ENCODE data around the gene SNX12. TPM values are rescaled to one million over a fixed set of nuclear protein-coding genes. Genes with fewer than 3 reads are reported as not detected.
A peak's percentile ranks its signal among the peaks of the same experiment; 100 is the strongest.

SNX12 gene
- total RNA-seq, 1 experiment from 2014 or later = 18.9 TPM

- H3K9me3 ChIP-seq (ENCODE audit: low read length) = no peaks in the 10 kb centered on the region
- peaks cover 15% of the 10 kb centered on the region for H3K4me1 ChIP-seq (ENCODE audit: low read length)
- H4K20me1 ChIP-seq (ENCODE audit: insufficient read depth, low read depth, low read length) = no peaks in the 10 kb centered on the region
- H3K4me2 ChIP-seq (ENCODE audit: low read depth, low read length, poor library complexity, severe bottlenecking) = peak overlapping the region; percentile 70
- DNase-seq = no peak
- peak overlapping the region; percentile 69 for H3K4me3 ChIP-seq (ENCODE audit: low read length)
- no peaks in the 10 kb centered on the region for H3K79me2 ChIP-seq (ENCODE audit: low read length)
- peak overlapping the region; percentile 64 for H3K9ac ChIP-seq (ENCODE audit: low read length)
- no peaks in the 10 kb centered on the region for H3K27me3 ChIP-seq (ENCODE audit: low read length)
- H3K36me3 ChIP-seq (ENCODE audit: insufficient read depth, low read length) = no peaks in the 10 kb centered on the region
- no peak overlapping the region for H3K27ac ChIP-seq (ENCODE audit: low read length)
- H2AFZ ChIP-seq (ENCODE audit: low read length) = no peak overlapping the region
- no peaks in the 10 kb centered on the region for H3K9me2 ChIP-seq (replicated peaks; ENCODE audit: insufficient read depth, low read length)
Observed at GRCh38 chrX:71096760-71097032, 28.6 kb upstream of the SNX12 start.

GRCh38 chrX:71095981-71096759, 28.0 kb upstream of the SNX12 start:
- H3K27ac ChIP-seq (ENCODE audit: low read length) = no peak overlapping the region

GRCh38 chrX:71095555-71095980, 27.4 kb upstream of the SNX12 start, which contains the start of gene FOXO4:
Gene FOXO4, plus strand, starts transcription at chrX:71095851. Its CDS starts 678 bp downstream, at chrX:71096529.
- no peaks in the 10 kb centered on the region for H3K9me3 ChIP-seq (ENCODE audit: low read length)
- H3K27ac ChIP-seq (ENCODE audit: low read length) = no peak within 1 kb of the TSS
- H4K20me1 ChIP-seq (ENCODE audit: insufficient read depth, low read depth, low read length) = no peaks in the 10 kb centered on the region
- peak within 1 kb of the TSS; percentile 70 for H3K4me2 ChIP-seq (ENCODE audit: low read depth, low read length, poor library complexity, severe bottlenecking)
- DNase-seq = peak; percentile 93
- H2AFZ ChIP-seq (ENCODE audit: low read length) = peak within 1 kb of the TSS; percentile 81
- H3K79me2 ChIP-seq (ENCODE audit: low read length) = no peaks in the 10 kb centered on the region
- peak within 1 kb of the TSS; percentile 69 for H3K4me3 ChIP-seq (ENCODE audit: low read length)
- H3K9ac ChIP-seq (ENCODE audit: low read length) = peak within 1 kb of the TSS; percentile 64
- H3K36me3 ChIP-seq (ENCODE audit: insufficient read depth, low read length) = no peaks in the 10 kb centered on the region
- H3K4me1 ChIP-seq (ENCODE audit: low read length) = peaks cover 15% of the 10 kb centered on the region
- H3K9me2 ChIP-seq (replicated peaks; ENCODE audit: insufficient read depth, low read length) = no peaks in the 10 kb centered on the region
- H3K27me3 ChIP-seq (ENCODE audit: low read length) = no peaks in the 10 kb centered on the region

More at GRCh38 chrX:71095981-71096759, 28.0 kb upstream of the SNX12 start:
- peaks cover 15% of the 10 kb centered on the region for H3K4me1 ChIP-seq (ENCODE audit: low read length)
- no peaks in the 10 kb centered on the region for H3K79me2 ChIP-seq (ENCODE audit: low read length)
- H4K20me1 ChIP-seq (ENCODE audit: insufficient read depth, low read depth, low read length) = no peaks in the 10 kb centered on the region
- peak overlapping the region; percentile 64 for H3K9ac ChIP-seq (ENCODE audit: low read length)
- peak overlapping the region; percentile 69 for H3K4me3 ChIP-seq (ENCODE audit: low read length)
- H3K4me2 ChIP-seq (ENCODE audit: low read depth, low read length, poor library complexity, severe bottlenecking) = peak overlapping the region; percentile 70
- no peaks in the 10 kb centered on the region for H3K9me3 ChIP-seq (ENCODE audit: low read length)
- H3K27me3 ChIP-seq (ENCODE audit: low read length) = no peaks in the 10 kb centered on the region
- no peak for DNase-seq
- no peaks in the 10 kb centered on the region for H3K9me2 ChIP-seq (replicated peaks; ENCODE audit: insufficient read depth, low read length)
- H2AFZ ChIP-seq (ENCODE audit: low read length) = peak overlapping the region; percentile 81
- no peaks in the 10 kb centered on the region for H3K36me3 ChIP-seq (ENCODE audit: insufficient read depth, low read length)

- no peaks in the 10 kb centered on the region for H3K79me2 ChIP-seq (ENCODE audit: low read length)
- H3K4me1 ChIP-seq (ENCODE audit: low read length) = peaks cover 15% of the 10 kb centered on the region
- peak overlapping the region; percentile 69 for H3K4me3 ChIP-seq (ENCODE audit: low read length)
- DNase-seq = no peak
- H3K36me3 ChIP-seq (ENCODE audit: insufficient read depth, low read length) = no peaks in the 10 kb centered on the region
- H3K27ac ChIP-seq (ENCODE audit: low read length) = no peak overlapping the region
- H3K27me3 ChIP-seq (ENCODE audit: low read length) = no peaks in the 10 kb centered on the region
- no peaks in the 10 kb centered on the region for H4K20me1 ChIP-seq (ENCODE audit: insufficient read depth, low read depth, low read length)
- H3K9me2 ChIP-seq (replicated peaks; ENCODE audit: insufficient read depth, low read length) = no peaks in the 10 kb centered on the region
- H3K9me3 ChIP-seq (ENCODE audit: low read length) = no peaks in the 10 kb centered on the region
- H3K9ac ChIP-seq (ENCODE audit: low read length) = peak overlapping the region; percentile 54
- peak overlapping the region; percentile 70 for H3K4me2 ChIP-seq (ENCODE audit: low read depth, low read length, poor library complexity, severe bottlenecking)
- peak overlapping the region; percentile 33; the same call in 1 of the 2 replicates for H2AFZ ChIP-seq (ENCODE audit: low read length)
Observed at GRCh38 chrX:71095033-71095432, 26.9 kb upstream of the SNX12 start.

GRCh38 chrX:71091263-71091662, 23.1 kb upstream of the SNX12 start:
- Histone ChIP-seq H3K9me2 (replicated peaks; ENCODE audit: insufficient read depth, low read length) (no peaks in the 10 kb centered on the region), H3K79me2 (ENCODE audit: low read length) (no peaks in the 10 kb centered on the region), H2AFZ (ENCODE audit: low read length) (no peak overlapping the region), H4K20me1 (ENCODE audit: insufficient read depth, low read depth, low read length) (no peaks in the 10 kb centered on the region), H3K9me3 (ENCODE audit: low read length) (no peaks in the 10 kb centered on the region), H3K27ac (ENCODE audit: low read length) (no peak overlapping the region), H3K36me3 (ENCODE audit: insufficient read depth, low read length) (no peaks in the 10 kb centered on the region), H3K4me3 (ENCODE audit: low read length) (no peak overlapping the region), H3K27me3 (ENCODE audit: low read length) (no peaks in the 10 kb centered on the region), H3K4me1 (ENCODE audit: low read length) (peaks cover 10% of the 10 kb centered on the region), H3K9ac (ENCODE audit: low read length) (no peak overlapping the region), H3K4me2 (ENCODE audit: low read depth, low read length, poor library complexity, severe bottlenecking) (no peak overlapping the region)
- DNase-seq = no peak

- no peak overlapping the region for H3K4me2 ChIP-seq (ENCODE audit: low read depth, low read length, poor library complexity, severe bottlenecking)
- H4K20me1 ChIP-seq (ENCODE audit: insufficient read depth, low read depth, low read length) = no peaks in the 10 kb centered on the region
- no peak overlapping the region for H3K9ac ChIP-seq (ENCODE audit: low read length)
- no peaks in the 10 kb centered on the region for H3K9me3 ChIP-seq (ENCODE audit: low read length)
- no peak for DNase-seq
- H3K4me3 ChIP-seq (ENCODE audit: low read length) = no peak overlapping the region
- no peaks in the 10 kb centered on the region for H3K27me3 ChIP-seq (ENCODE audit: low read length)
- H3K36me3 ChIP-seq (ENCODE audit: insufficient read depth, low read length) = no peaks in the 10 kb centered on the region
- H3K4me1 ChIP-seq (ENCODE audit: low read length) = no peaks in the 10 kb centered on the region
- H2AFZ ChIP-seq (ENCODE audit: low read length) = no peak overlapping the region
- H3K79me2 ChIP-seq (ENCODE audit: low read length) = no peaks in the 10 kb centered on the region
- no peak overlapping the region for H3K27ac ChIP-seq (ENCODE audit: low read length)
- no peaks in the 10 kb centered on the region for H3K9me2 ChIP-seq (replicated peaks; ENCODE audit: insufficient read depth, low read length)
Observed at GRCh38 chrX:71085900-71086299, 17.8 kb upstream of the SNX12 start.

GRCh38 chrX:71082822-71083221, 14.7 kb upstream of the SNX12 start:
- Histone ChIP-seq H4K20me1 (ENCODE audit: insufficient read depth, low read depth, low read length) (no peaks in the 10 kb centered on the region), H3K4me3 (ENCODE audit: low read length) (no peak overlapping the region), H3K27me3 (ENCODE audit: low read length) (no peaks in the 10 kb centered on the region), H3K9me3 (ENCODE audit: low read length) (no peaks in the 10 kb centered on the region), H3K36me3 (ENCODE audit: insufficient read depth, low read length) (no peaks in the 10 kb centered on the region), H3K9ac (ENCODE audit: low read length) (no peak overlapping the region), H3K4me1 (ENCODE audit: low read length) (no peaks in the 10 kb centered on the region), H2AFZ (ENCODE audit: low read length) (no peak overlapping the region), H3K4me2 (ENCODE audit: low read depth, low read length, poor library complexity, severe bottlenecking) (no peak overlapping the region), H3K27ac (ENCODE audit: low read length) (no peak overlapping the region), H3K79me2 (ENCODE audit: low read length) (no peaks in the 10 kb centered on the region), H3K9me2 (replicated peaks; ENCODE audit: insufficient read depth, low read length) (no peaks in the 10 kb centered on the region)
- no peak for DNase-seq

- no peaks in the 10 kb centered on the region for H4K20me1 ChIP-seq (ENCODE audit: insufficient read depth, low read depth, low read length)
- H3K9me3 ChIP-seq (ENCODE audit: low read length) = no peaks in the 10 kb centered on the region
- H3K27ac ChIP-seq (ENCODE audit: low read length) = no peak overlapping the region
- H3K4me3 ChIP-seq (ENCODE audit: low read length) = no peak overlapping the region
- no peak for DNase-seq
- H3K4me1 ChIP-seq (ENCODE audit: low read length) = no peaks in the 10 kb centered on the region
- H2AFZ ChIP-seq (ENCODE audit: low read length) = no peak overlapping the region
- H3K27me3 ChIP-seq (ENCODE audit: low read length) = no peaks in the 10 kb centered on the region
- no peak overlapping the region for H3K4me2 ChIP-seq (ENCODE audit: low read depth, low read length, poor library complexity, severe bottlenecking)
- no peaks in the 10 kb centered on the region for H3K36me3 ChIP-seq (ENCODE audit: insufficient read depth, low read length)
- H3K79me2 ChIP-seq (ENCODE audit: low read length) = no peaks in the 10 kb centered on the region
- no peaks in the 10 kb centered on the region for H3K9me2 ChIP-seq (replicated peaks; ENCODE audit: insufficient read depth, low read length)
- no peak overlapping the region for H3K9ac ChIP-seq (ENCODE audit: low read length)
Observed at GRCh38 chrX:71082124-71082647, 14.1 kb upstream of the SNX12 start.
